Measurements from ENCODE around the gene PRDM15.

Gene PRDM15

GRCh38 chr21:41768437-41769042 lies 110.6 kb downstream of the PRDM15 start:
- no peaks in the 10 kb centered on the region for H3K36me3 Mint-ChIP-seq (ENCODE audit: low read depth)
- no peaks in the 10 kb centered on the region for H3K9me3 Mint-ChIP-seq
- H3K4me3 Mint-ChIP-seq, result peak overlapping the region; percentile 73
- peaks cover 21% of the 10 kb centered on the region for H3K4me1 Mint-ChIP-seq (ENCODE audit: low read depth)
- no peak overlapping the region for H3K27ac Mint-ChIP-seq
- H3K27me3 Mint-ChIP-seq (ENCODE audit: low read depth), result peaks cover 79% of the 10 kb centered on the region

GRCh38 chr21:41767606-41768436 lies 111.3 kb downstream of the PRDM15 start:
- Mint-ChIP-seq H3K36me3 (ENCODE audit: low read depth) (no peaks in the 10 kb centered on the region), H3K4me1 (ENCODE audit: low read depth) (peaks cover 21% of the 10 kb centered on the region), H3K27me3 (ENCODE audit: low read depth) (peaks cover 81% of the 10 kb centered on the region), H3K9me3 (no peaks in the 10 kb centered on the region), H3K27ac (peak overlapping the region; percentile 18), H3K4me3 (peak overlapping the region; percentile 73)

- peak within 1 kb of the TSS; percentile 18 for H3K27ac Mint-ChIP-seq
- H3K4me3 Mint-ChIP-seq, result peak within 1 kb of the TSS; percentile 73
- H3K27me3 Mint-ChIP-seq (ENCODE audit: low read depth), result peaks cover 81% of the 10 kb centered on the region
- peaks cover 21% of the 10 kb centered on the region for H3K4me1 Mint-ChIP-seq (ENCODE audit: low read depth)
- H3K9me3 Mint-ChIP-seq, result no peaks in the 10 kb centered on the region
- no peaks in the 10 kb centered on the region for H3K36me3 Mint-ChIP-seq (ENCODE audit: low read depth)
Measured at GRCh38 chr21:41766883-41767605, 112.1 kb downstream of the PRDM15 start, which contains the start of gene RIPK4. RIPK4 (minus strand) TSS chr21:41767052; CDS start chr21:41767041, 11 bp downstream.

GRCh38 chr21:41765973-41766882 lies 112.9 kb downstream of the PRDM15 start:
- H3K9me3 Mint-ChIP-seq, result no peaks in the 10 kb centered on the region
- peaks cover 24% of the 10 kb centered on the region for H3K4me1 Mint-ChIP-seq (ENCODE audit: low read depth)
- H3K36me3 Mint-ChIP-seq (ENCODE audit: low read depth), result no peaks in the 10 kb centered on the region
- H3K27me3 Mint-ChIP-seq (ENCODE audit: low read depth), result peaks cover 88% of the 10 kb centered on the region
- H3K27ac Mint-ChIP-seq, result no peak overlapping the region
- H3K4me3 Mint-ChIP-seq, result no peak overlapping the region

- peaks cover 25% of the 10 kb centered on the region for H3K4me1 Mint-ChIP-seq (ENCODE audit: low read depth)
- no peak overlapping the region for H3K27ac Mint-ChIP-seq
- no peaks in the 10 kb centered on the region for H3K36me3 Mint-ChIP-seq (ENCODE audit: low read depth)
- H3K9me3 Mint-ChIP-seq, result no peaks in the 10 kb centered on the region
- peaks cover 89% of the 10 kb centered on the region for H3K27me3 Mint-ChIP-seq (ENCODE audit: low read depth)
- H3K4me3 Mint-ChIP-seq, result no peak overlapping the region
Measured at GRCh38 chr21:41765420-41765821, 113.7 kb downstream of the PRDM15 start.

- Mint-ChIP-seq H3K4me3 (no peak overlapping the region), H3K27ac (no peak overlapping the region), H3K36me3 (ENCODE audit: low read depth) (no peaks in the 10 kb centered on the region), H3K9me3 (no peaks in the 10 kb centered on the region), H3K27me3 (ENCODE audit: low read depth) (peaks cover 89% of the 10 kb centered on the region), H3K4me1 (ENCODE audit: low read depth) (peaks cover 25% of the 10 kb centered on the region)
Measured at GRCh38 chr21:41764558-41765419, 114.4 kb downstream of the PRDM15 start.

- Mint-ChIP-seq H3K27ac (no peak overlapping the region), H3K9me3 (no peaks in the 10 kb centered on the region), H3K4me1 (ENCODE audit: low read depth) (peaks cover 23% of the 10 kb centered on the region), H3K4me3 (no peak overlapping the region), H3K36me3 (ENCODE audit: low read depth) (no peaks in the 10 kb centered on the region), H3K27me3 (ENCODE audit: low read depth) (peaks cover 84% of the 10 kb centered on the region)
Measured at GRCh38 chr21:41763996-41764395, 115.1 kb downstream of the PRDM15 start.

GRCh38 chr21:41763398-41763931 lies 115.7 kb downstream of the PRDM15 start:
- no peaks in the 10 kb centered on the region for H3K9me3 Mint-ChIP-seq
- H3K27ac Mint-ChIP-seq, result no peak overlapping the region
- no peaks in the 10 kb centered on the region for H3K36me3 Mint-ChIP-seq (ENCODE audit: low read depth)
- no peak overlapping the region for H3K4me3 Mint-ChIP-seq
- H3K4me1 Mint-ChIP-seq (ENCODE audit: low read depth), result peaks cover 18% of the 10 kb centered on the region
- peaks cover 79% of the 10 kb centered on the region for H3K27me3 Mint-ChIP-seq (ENCODE audit: low read depth)

- Mint-ChIP-seq H3K27ac (no peak overlapping the region), H3K36me3 (ENCODE audit: low read depth) (no peaks in the 10 kb centered on the region)
Measured at GRCh38 chr21:41762753-41763152, 116.4 kb downstream of the PRDM15 start.

GRCh38 chr21:41761934-41762635 lies 117.1 kb downstream of the PRDM15 start:
- peaks cover 65% of the 10 kb centered on the region for H3K27me3 Mint-ChIP-seq (ENCODE audit: low read depth)
- no peaks in the 10 kb centered on the region for H3K9me3 Mint-ChIP-seq
- H3K36me3 Mint-ChIP-seq (ENCODE audit: low read depth), result no peaks in the 10 kb centered on the region
- H3K4me3 Mint-ChIP-seq, result no peak overlapping the region
- no peak overlapping the region for H3K27ac Mint-ChIP-seq
- H3K4me1 Mint-ChIP-seq (ENCODE audit: low read depth), result peaks cover 5% of the 10 kb centered on the region

More at GRCh38 chr21:41762753-41763152, 116.4 kb downstream of the PRDM15 start:
- H3K9me3 Mint-ChIP-seq, result no peaks in the 10 kb centered on the region
- peaks cover 12% of the 10 kb centered on the region for H3K4me1 Mint-ChIP-seq (ENCODE audit: low read depth)
- H3K4me3 Mint-ChIP-seq, result no peak overlapping the region
- peaks cover 72% of the 10 kb centered on the region for H3K27me3 Mint-ChIP-seq (ENCODE audit: low read depth)

GRCh38 chr21:41761211-41761933 lies 117.8 kb downstream of the PRDM15 start:
- H3K4me1 Mint-ChIP-seq (ENCODE audit: low read depth), result peaks cover 4% of the 10 kb centered on the region
- peaks cover 62% of the 10 kb centered on the region for H3K27me3 Mint-ChIP-seq (ENCODE audit: low read depth)
- no peak overlapping the region for H3K4me3 Mint-ChIP-seq
- H3K36me3 Mint-ChIP-seq (ENCODE audit: low read depth), result no peaks in the 10 kb centered on the region
- H3K9me3 Mint-ChIP-seq, result no peaks in the 10 kb centered on the region
- H3K27ac Mint-ChIP-seq, result no peak overlapping the region

GRCh38 chr21:41760411-41760810 lies 118.7 kb downstream of the PRDM15 start:
- Mint-ChIP-seq H3K9me3 (no peaks in the 10 kb centered on the region), H3K4me1 (ENCODE audit: low read depth) (peaks cover 4% of the 10 kb centered on the region), H3K27ac (no peak overlapping the region), H3K27me3 (ENCODE audit: low read depth) (peaks cover 56% of the 10 kb centered on the region), H3K36me3 (ENCODE audit: low read depth) (no peaks in the 10 kb centered on the region), H3K4me3 (no peak overlapping the region)

Measured in T-helper 1 cell treated with Interleukin-12 subunit alpha and Interleukin-12 subunit beta and Interleukin-4 antibody, amounts not matched to agents 30 μg/mL and 1 μg/mL, for 36 hours (primary cell).